Vagina (tissue), 2 donors: ENCODE measurements around the gene NPW.

ENCODE experiments used
- CTCF ChIP-seq, 3 experiments: fragments of 450-650 bp in 2 of 3; fragments of 200-600 bp in 1 of 3; sonication (generic) in 1 of 3; IDR thresholded peaks; one replicate each; pipeline ENCODE4 v1.5.1; 2017 to 2019; ENCODE audit warnings: antibody characterized with exemption in 3 of 3, mild to moderate bottlenecking in 2 of 3, moderate library complexity in 2 of 3
- POLR2A ChIP-seq, 2 donors: fragments of 450-650 bp; IDR thresholded peaks; one replicate each; pipeline ENCODE4 v1.6.1; 2017; ENCODE audit warnings: antibody characterized with exemption in 2 of 2, mild to moderate bottlenecking in 2 of 2, moderate library complexity in 2 of 2
- POLR2AphosphoS5 ChIP-seq, 2 donors: sonication (generic); formaldehyde crosslinking; IDR thresholded peaks; one replicate each; pipeline ENCODE4 v1.9.0; 2017; ENCODE audit warnings: antibody characterized with exemption in 2 of 2, mild to moderate bottlenecking in 2 of 2, low read depth in 1 of 2; ENCODE audit not compliant: insufficient read depth in 1 of 2

GRCh38 chr16:2023092-2024031, 3.8 kb downstream of the NPW start:
- TF ChIP-seq CTCF (IDR thresholded peaks at IDR 0.05) (peak; percentile 92 to 98 (median 98)), POLR2A (IDR thresholded peaks at IDR 0.05) (no peak), POLR2AphosphoS5 (IDR thresholded peaks at IDR 0.05; ENCODE audit: insufficient read depth in 1 of 2, low read depth in 1 of 2) (peak; percentile 73 to 78)
